SK-N-SH (cell line): Measurements from ENCODE around the gene KLHL30. TPM values are rescaled to one million over a fixed set of nuclear protein-coding genes. Genes with fewer than 3 reads are reported as not detected.
A peak's percentile ranks its signal among the peaks of the same experiment; 100 is the strongest.

Experiments used
- CTCF ChIA-PET: fragments of 300-600, 350-600 bp; formaldehyde crosslinking; extraction: SDS; loops from one replicate; lab custom pipeline; 2021; lab: Yijun Ruan, JAX
- POLR2A ChIA-PET: fragments of 350-600 bp; sonication (Branson Sonifier 250); formaldehyde crosslinking; extraction: SDS; loops from one replicate; lab custom pipeline; 2020; ENCODE audit warnings: antibody characterized with exemption, inconsistent platforms; lab: Yijun Ruan, JAX
- DNase-seq: peaks from one replicate; pipeline ENCODE4 v3.0.0; 2012
- H2AFZ ChIP-seq: fragments of 200-600 bp; sonication (generic); 2 replicates; pipeline ENCODE4 v1.8.1; 2016; ENCODE audit warnings: antibody characterized with exemption, mild to moderate bottlenecking, low read depth
- H3F3A ChIP-seq: fragments of 200-600 bp; sonication (generic); replicated peaks from 2 replicates; pipeline ENCODE3; 2016; ENCODE audit warnings: antibody characterized with exemption, mild to moderate bottlenecking; ENCODE audit not compliant: insufficient read depth
- H3K27ac ChIP-seq, 2 experiments: fragments of 200-500 bp in 1 of 2; fragments of 200-600 bp in 1 of 2; sonication (Bioruptor generic) in 1 of 2; sonication (generic), shearing (Covaris generic) in 1 of 2; 2 replicates each; pipeline versions ENCODE4 v1.5.1 to v1.6.1; 2014 to 2016; ENCODE audit warnings: low read depth in 2 of 2, inconsistent platforms in 1 of 2, low read length in 1 of 2, mild to moderate bottlenecking in 1 of 2, mixed read lengths in 1 of 2
- H3K27me3 ChIP-seq: fragments of 200-600 bp; sonication (generic), shearing (Covaris generic); 2 replicates; pipeline ENCODE4 v1.6.1; 2016; ENCODE audit warnings: mixed run types; ENCODE audit not compliant: insufficient read depth
- H3K36me3 ChIP-seq, 2 experiments: fragments of 200-500 bp in 1 of 2; fragments of 200-600 bp in 1 of 2; sonication (Bioruptor generic) in 1 of 2; sonication (generic) in 1 of 2; replicated peaks in 1 of 2; 2 replicates each; pipeline versions ENCODE3 to v1.5.1; 2014 to 2016; ENCODE audit warnings: low read length in 1 of 2, mild to moderate bottlenecking in 1 of 2; ENCODE audit not compliant: insufficient read depth in 2 of 2, control insufficient read depth in 1 of 2
- H3K4me1 ChIP-seq, 2 experiments: fragments of 200-500 bp in 1 of 2; fragments of 200-600 bp in 1 of 2; sonication (Bioruptor generic) in 1 of 2; sonication (generic), shearing (Covaris generic) in 1 of 2; 2 replicates each; pipeline versions ENCODE4 v1.5.1 to v1.6.1; 2014 to 2016; ENCODE audit warnings: low read depth in 1 of 2, low read length in 1 of 2, mixed run types in 1 of 2; ENCODE audit not compliant: insufficient read depth in 2 of 2, control insufficient read depth in 1 of 2
- H3K4me2 ChIP-seq: fragments of 200-600 bp; sonication (generic), shearing (Covaris generic); 2 replicates; pipeline ENCODE4 v1.6.1; 2017; ENCODE audit warnings: mixed run types
- H3K4me3 ChIP-seq, 2 experiments: fragments of 200-500 bp in 1 of 2; fragments of 200-600 bp in 1 of 2; sonication (Bioruptor generic) in 1 of 2; sonication (generic), shearing (Covaris generic) in 1 of 2; 2 replicates each; pipeline versions ENCODE4 v1.5.1 to v1.8.1; 2014 to 2016; ENCODE audit warnings: low read depth in 2 of 2, inconsistent platforms in 1 of 2, low read length in 1 of 2, mild to moderate bottlenecking in 1 of 2, mixed read lengths in 1 of 2, moderate library complexity in 1 of 2
- H3K79me2 ChIP-seq: fragments of 200-600 bp; sonication (generic); 2 replicates; pipeline ENCODE4 v1.8.1; 2017; ENCODE audit warnings: mild to moderate bottlenecking; ENCODE audit not compliant: insufficient read depth
- H3K9ac ChIP-seq: fragments of 200-600 bp; sonication (generic); 2 replicates; pipeline ENCODE4 v1.6.1; 2017; ENCODE audit warnings: mixed run types
- H3K9me2 ChIP-seq: fragments of 200-600 bp; sonication (generic); 2 replicates; pipeline ENCODE4 v1.6.1; 2017; ENCODE audit warnings: mixed run types
- H3K9me3 ChIP-seq: fragments of 200-600 bp; sonication (generic); 2 replicates; pipeline ENCODE4 v1.6.1; 2017; ENCODE audit warnings: mixed run types, mild to moderate bottlenecking, moderate library complexity
- H4K20me1 ChIP-seq: fragments of 200-600 bp; sonication (generic); 2 replicates; pipeline ENCODE4 v1.6.1; 2017; ENCODE audit warnings: mild to moderate bottlenecking, mixed run types; ENCODE audit not compliant: insufficient read depth
- GATA2 ChIP-seq: sonication (generic); formaldehyde crosslinking; IDR thresholded peaks from 2 replicates; pipeline ENCODE4 v1.5.0; 2020; ENCODE audit warnings: mild to moderate bottlenecking, missing genetic modification reagents
- JUND ChIP-seq: IDR thresholded peaks from 2 replicates; pipeline ENCODE4 v1.4.0; 2012
- MEF2A ChIP-seq: IDR thresholded peaks from 2 replicates; pipeline ENCODE4 v1.4.0; 2012; ENCODE audit warnings: low read depth, borderline replicate concordance
- TAF1 ChIP-seq: IDR thresholded peaks from 2 replicates; pipeline ENCODE4 v1.6.1; 2012; ENCODE audit warnings: low read depth, mild to moderate bottlenecking, low read length, moderate library complexity, borderline replicate concordance
- YY1 ChIP-seq: IDR thresholded peaks from 2 replicates; pipeline ENCODE4 v1.4.0; 2012; ENCODE audit warnings: low read depth, mild to moderate bottlenecking
- WGBS: methylation state at CpG from one replicate; pipeline ENCODE4 v1.1.6; 2017; ENCODE audit warnings: low lambda C conversion rate; 5-methylcytosine and 5-hydroxymethylcytosine counted together
- polyA plus RNA-seq, 3 experiments: library from polyadenylated mRNA; depleted of rRNA; stranded (reverse); fragments of >200 nt; gene quantifications; 2 replicates each; pipeline ENCODE4 v1.2.3, GENCODE V29; 2012
- TF ChIP-seq, protein P1 (sequence below): fragments of 150-350 bp; IDR thresholded peaks from 2 replicates; pipeline ENCODE4 v1.6.1; 2017; ENCODE audit warnings: antibody characterized with exemption, low read length, low read depth, borderline replicate concordance
- TF ChIP-seq, protein P2 (sequence below): fragments of 200-600 bp; sonication (generic); IDR thresholded peaks from 2 replicates; pipeline ENCODE4 v1.6.1; 2017; ENCODE audit warnings: antibody characterized with exemption, mild to moderate bottlenecking, moderate library complexity
- TF ChIP-seq, protein P3 (sequence below): IDR thresholded peaks from 2 replicates; pipeline ENCODE4 v1.4.0; 2012; ENCODE audit warnings: low read depth, borderline replicate concordance
- TF ChIP-seq, protein P4 (sequence below): IDR thresholded peaks from 2 replicates; pipeline ENCODE4; 2012
- TF ChIP-seq, protein P5 (sequence below): IDR thresholded peaks from 2 replicates; pipeline ENCODE4 v1.6.1; 2012; ENCODE audit warnings: mild to moderate bottlenecking, low read depth, low read length, moderate library complexity

Gene KLHL30
- polyA plus RNA-seq, 1 of the 3 experiments (the other 2 are of a cell fraction), result not detected

DNA sequence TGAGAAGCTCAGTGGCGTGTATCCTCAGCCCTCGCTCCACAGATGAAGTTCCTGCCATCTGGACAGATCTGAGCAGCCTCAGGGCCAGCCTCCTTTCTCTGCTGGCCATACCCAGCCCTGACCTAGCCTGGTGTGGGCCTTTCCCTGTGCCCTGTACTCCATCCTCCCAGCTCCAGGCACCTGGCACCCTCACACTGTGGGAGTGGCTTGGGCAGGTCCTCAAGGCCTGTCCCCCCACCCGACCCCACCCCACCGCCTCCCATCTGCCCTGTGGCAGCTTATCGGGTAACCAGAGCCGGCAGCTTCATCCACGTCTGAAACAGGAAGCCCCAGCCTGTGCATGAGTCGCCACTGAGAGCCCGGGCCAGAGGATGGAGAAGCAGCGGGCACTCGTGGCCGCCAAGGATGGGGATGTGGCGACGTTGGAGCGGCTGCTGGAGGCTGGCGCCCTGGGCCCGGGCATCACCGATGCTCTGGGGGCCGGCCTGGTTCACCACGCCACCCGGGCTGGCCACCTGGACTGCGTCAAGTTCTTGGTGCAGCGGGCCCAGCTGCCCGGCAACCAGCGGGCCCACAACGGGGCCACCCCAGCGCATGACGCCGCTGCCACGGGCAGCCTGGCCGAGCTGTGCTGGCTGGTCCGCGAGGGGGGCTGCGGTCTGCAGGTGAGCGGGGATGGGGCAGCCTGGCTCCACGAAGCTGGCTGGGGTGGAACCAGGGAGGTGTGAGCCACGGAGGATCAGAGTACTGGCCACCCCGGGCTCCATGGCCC is 38.2 kb upstream of the KLHL30 start, which contains the start of gene ESPNL:
Gene ESPNL (plus strand): TSS at position 292 of the 772 bp plus-strand sequence. CDS start 80 bp downstream, at position 372.
- no peaks in the 10 kb centered on the region for H3K27me3 ChIP-seq
- H3K79me2 ChIP-seq, result no peaks in the 10 kb centered on the region
- ChIA-PET POLR2A (no interaction called here), CTCF (interaction anchor here (0.7 to 1.2 kb wide), 4 partner anchors 27 to 242 kb away, joined by 3 to 5 read pairs (median 4); no protein-coding TSS in a partner anchor)
- H2AFZ ChIP-seq, result no peak within 1 kb of the TSS
- no peak for TF ChIP-seq JUND
- no peak for TF ChIP-seq YY1
- no peak for TF ChIP-seq GATA2 (CRISPR knock-in tag)
- TF ChIP-seq, protein P1, sequence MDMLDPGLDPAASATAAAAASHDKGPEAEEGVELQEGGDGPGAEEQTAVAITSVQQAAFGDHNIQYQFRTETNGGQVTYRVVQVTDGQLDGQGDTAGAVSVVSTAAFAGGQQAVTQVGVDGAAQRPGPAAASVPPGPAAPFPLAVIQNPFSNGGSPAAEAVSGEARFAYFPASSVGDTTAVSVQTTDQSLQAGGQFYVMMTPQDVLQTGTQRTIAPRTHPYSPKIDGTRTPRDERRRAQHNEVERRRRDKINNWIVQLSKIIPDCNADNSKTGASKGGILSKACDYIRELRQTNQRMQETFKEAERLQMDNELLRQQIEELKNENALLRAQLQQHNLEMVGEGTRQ, result no peak
- TF ChIP-seq, protein P2, sequence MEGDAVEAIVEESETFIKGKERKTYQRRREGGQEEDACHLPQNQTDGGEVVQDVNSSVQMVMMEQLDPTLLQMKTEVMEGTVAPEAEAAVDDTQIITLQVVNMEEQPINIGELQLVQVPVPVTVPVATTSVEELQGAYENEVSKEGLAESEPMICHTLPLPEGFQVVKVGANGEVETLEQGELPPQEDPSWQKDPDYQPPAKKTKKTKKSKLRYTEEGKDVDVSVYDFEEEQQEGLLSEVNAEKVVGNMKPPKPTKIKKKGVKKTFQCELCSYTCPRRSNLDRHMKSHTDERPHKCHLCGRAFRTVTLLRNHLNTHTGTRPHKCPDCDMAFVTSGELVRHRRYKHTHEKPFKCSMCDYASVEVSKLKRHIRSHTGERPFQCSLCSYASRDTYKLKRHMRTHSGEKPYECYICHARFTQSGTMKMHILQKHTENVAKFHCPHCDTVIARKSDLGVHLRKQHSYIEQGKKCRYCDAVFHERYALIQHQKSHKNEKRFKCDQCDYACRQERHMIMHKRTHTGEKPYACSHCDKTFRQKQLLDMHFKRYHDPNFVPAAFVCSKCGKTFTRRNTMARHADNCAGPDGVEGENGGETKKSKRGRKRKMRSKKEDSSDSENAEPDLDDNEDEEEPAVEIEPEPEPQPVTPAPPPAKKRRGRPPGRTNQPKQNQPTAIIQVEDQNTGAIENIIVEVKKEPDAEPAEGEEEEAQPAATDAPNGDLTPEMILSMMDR, result no peak
- TF ChIP-seq, protein P3, sequence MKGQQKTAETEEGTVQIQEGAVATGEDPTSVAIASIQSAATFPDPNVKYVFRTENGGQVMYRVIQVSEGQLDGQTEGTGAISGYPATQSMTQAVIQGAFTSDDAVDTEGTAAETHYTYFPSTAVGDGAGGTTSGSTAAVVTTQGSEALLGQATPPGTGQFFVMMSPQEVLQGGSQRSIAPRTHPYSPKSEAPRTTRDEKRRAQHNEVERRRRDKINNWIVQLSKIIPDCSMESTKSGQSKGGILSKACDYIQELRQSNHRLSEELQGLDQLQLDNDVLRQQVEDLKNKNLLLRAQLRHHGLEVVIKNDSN, result no peak
- TF ChIP-seq, protein P4, sequence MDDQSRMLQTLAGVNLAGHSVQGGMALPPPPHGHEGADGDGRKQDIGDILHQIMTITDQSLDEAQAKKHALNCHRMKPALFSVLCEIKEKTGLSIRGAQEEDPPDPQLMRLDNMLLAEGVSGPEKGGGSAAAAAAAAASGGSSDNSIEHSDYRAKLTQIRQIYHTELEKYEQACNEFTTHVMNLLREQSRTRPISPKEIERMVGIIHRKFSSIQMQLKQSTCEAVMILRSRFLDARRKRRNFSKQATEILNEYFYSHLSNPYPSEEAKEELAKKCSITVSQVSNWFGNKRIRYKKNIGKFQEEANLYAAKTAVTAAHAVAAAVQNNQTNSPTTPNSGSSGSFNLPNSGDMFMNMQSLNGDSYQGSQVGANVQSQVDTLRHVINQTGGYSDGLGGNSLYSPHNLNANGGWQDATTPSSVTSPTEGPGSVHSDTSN, result no peak
- TF ChIP-seq TAF1, result no peak
- TF ChIP-seq, protein P5, sequence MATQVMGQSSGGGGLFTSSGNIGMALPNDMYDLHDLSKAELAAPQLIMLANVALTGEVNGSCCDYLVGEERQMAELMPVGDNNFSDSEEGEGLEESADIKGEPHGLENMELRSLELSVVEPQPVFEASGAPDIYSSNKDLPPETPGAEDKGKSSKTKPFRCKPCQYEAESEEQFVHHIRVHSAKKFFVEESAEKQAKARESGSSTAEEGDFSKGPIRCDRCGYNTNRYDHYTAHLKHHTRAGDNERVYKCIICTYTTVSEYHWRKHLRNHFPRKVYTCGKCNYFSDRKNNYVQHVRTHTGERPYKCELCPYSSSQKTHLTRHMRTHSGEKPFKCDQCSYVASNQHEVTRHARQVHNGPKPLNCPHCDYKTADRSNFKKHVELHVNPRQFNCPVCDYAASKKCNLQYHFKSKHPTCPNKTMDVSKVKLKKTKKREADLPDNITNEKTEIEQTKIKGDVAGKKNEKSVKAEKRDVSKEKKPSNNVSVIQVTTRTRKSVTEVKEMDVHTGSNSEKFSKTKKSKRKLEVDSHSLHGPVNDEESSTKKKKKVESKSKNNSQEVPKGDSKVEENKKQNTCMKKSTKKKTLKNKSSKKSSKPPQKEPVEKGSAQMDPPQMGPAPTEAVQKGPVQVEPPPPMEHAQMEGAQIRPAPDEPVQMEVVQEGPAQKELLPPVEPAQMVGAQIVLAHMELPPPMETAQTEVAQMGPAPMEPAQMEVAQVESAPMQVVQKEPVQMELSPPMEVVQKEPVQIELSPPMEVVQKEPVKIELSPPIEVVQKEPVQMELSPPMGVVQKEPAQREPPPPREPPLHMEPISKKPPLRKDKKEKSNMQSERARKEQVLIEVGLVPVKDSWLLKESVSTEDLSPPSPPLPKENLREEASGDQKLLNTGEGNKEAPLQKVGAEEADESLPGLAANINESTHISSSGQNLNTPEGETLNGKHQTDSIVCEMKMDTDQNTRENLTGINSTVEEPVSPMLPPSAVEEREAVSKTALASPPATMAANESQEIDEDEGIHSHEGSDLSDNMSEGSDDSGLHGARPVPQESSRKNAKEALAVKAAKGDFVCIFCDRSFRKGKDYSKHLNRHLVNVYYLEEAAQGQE, result no peak
- TF ChIP-seq MEF2A, result no peak
- H3K9me2 ChIP-seq, result no peaks in the 10 kb centered on the region
- H3K9ac ChIP-seq, result no peak within 1 kb of the TSS
- H3K27ac ChIP-seq, result no peak within 1 kb of the TSS; a peak in 1 of 4 replicates
- H3K4me3 ChIP-seq, result no peak within 1 kb of the TSS
- DNase-seq, result peak; percentile 66
- H3K4me2 ChIP-seq, result no peak within 1 kb of the TSS
- no peaks in the 10 kb centered on the region for H4K20me1 ChIP-seq
- H3F3A ChIP-seq, result no peaks in the 10 kb centered on the region
- H3K4me1 ChIP-seq, result peaks cover 3 to 7% of the 10 kb centered on the region in 2 experiments; a peak in 2 of 4 replicates
- no peaks in the 10 kb centered on the region for H3K36me3 ChIP-seq
- 80% methylated on average over 1 of the region's 38 CpGs for WGBS
- no peaks in the 10 kb centered on the region for H3K9me3 ChIP-seq
